Stimulated activated naive B cell treated with anti-CD40 and anti-IgM and Interleukin-4, amounts not matched to agents 10 μg/mL and 1 μg/mL and 100 μg/mL, for 72 hours (primary cell): ENCODE measurements around the gene KCNK16.
A peak's percentile ranks its signal among the peaks of the same experiment; 100 is the strongest.
"Not testable (repeated sequence)": the region's sequence is repeated elsewhere in the genome, so short reads cannot be mapped to it uniquely, and the experiment has no call there.

Source experiments
- ATAC-seq, 2 donors: fragments of 150-1000 bp; cut with Tn5 transposase; replicated peaks; 2 replicates each; pipeline ENCODE4 v1.10.0; 2021; ENCODE audit warnings: moderate library complexity in 1 of 2
- DNase-seq: peaks from one replicate; pipeline ENCODE4 v3.0.0; 2021
- H3K27ac Mint-ChIP-seq: one replicate; pipeline ENCODE4 v1.8.0; 2022; ENCODE audit warnings: mild to moderate bottlenecking, mixed read lengths
- H3K27me3 Mint-ChIP-seq, 2 donors: one replicate each; pipeline ENCODE4 v1.8.0; 2022; ENCODE audit warnings: mixed read lengths in 2 of 2
- H3K36me3 Mint-ChIP-seq, 2 donors: one replicate each; pipeline ENCODE4 v1.8.0; 2022; ENCODE audit warnings: mixed read lengths in 2 of 2, mild to moderate bottlenecking in 1 of 2
- H3K4me1 Mint-ChIP-seq, 2 donors: one replicate each; pipeline ENCODE4 v1.8.0; 2022; ENCODE audit warnings: mixed read lengths in 2 of 2, mild to moderate bottlenecking in 1 of 2
- H3K4me3 Mint-ChIP-seq, 2 donors: one replicate each; pipeline ENCODE4 v1.8.0; 2022; ENCODE audit warnings: mild to moderate bottlenecking in 2 of 2, mixed read lengths in 2 of 2, moderate library complexity in 1 of 2
- H3K9me3 Mint-ChIP-seq, 2 donors: one replicate each; pipeline ENCODE4 v1.8.0; 2022; ENCODE audit warnings: mixed read lengths in 2 of 2, mild to moderate bottlenecking in 1 of 2

Gene KCNK16

DNA sequence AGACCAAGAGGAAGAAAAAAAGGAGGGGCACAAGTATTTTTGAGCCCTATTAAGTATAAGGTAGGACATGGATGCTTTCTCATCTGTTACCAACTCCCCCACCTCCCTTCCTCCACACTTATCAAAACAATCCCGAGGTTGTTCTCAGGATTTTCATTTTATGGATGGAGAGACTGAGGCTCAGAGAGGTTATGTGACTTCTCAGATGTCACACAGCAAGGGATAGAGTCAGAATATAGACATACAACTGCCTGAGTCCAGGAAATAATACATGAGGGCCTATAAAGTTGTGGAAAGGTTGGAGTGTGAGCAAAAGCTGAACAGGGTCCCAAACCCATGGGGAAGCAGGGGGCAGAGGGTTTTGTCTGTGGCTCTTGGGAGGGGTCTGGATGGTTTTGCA lies 27.6 kb downstream of the KCNK16 start:
- Mint-ChIP-seq H3K4me3 (no peak overlapping the region), H3K4me1 (peaks cover 5% of the 10 kb centered on the region in 2 donors), H3K9me3 (no peaks in the 10 kb centered on the region), H3K27me3 (peaks cover 28 to 52% of the 10 kb centered on the region in 2 donors), H3K36me3 (no peaks in the 10 kb centered on the region), H3K27ac (no peak overlapping the region)
- DNase-seq (no peak), ATAC-seq (no peak)

DNA sequence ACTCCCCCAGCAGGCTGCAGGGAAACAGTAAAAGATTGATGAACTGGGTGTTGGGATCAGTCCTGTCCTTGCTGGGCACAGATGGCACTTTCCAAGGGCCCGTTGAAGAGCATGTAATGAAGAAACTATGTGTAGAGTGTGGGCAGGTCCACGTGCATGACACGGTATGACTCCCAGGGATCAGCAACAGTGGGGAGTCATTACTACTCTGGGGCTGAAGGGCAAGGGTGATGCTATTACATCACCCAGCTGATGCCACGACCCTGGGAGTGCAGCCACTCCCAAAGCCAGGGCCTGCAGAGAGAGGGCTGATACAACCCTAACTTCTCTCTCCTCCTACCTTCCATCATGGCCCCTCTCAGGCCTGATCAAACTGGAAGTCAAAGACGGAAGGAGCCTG lies 28.4 kb downstream of the KCNK16 start:
- DNase-seq = no peak
- ATAC-seq = no peak
- H3K36me3 Mint-ChIP-seq = no peaks in the 10 kb centered on the region

GRCh38 chr6:39292637-39293036 lies 29.9 kb downstream of the KCNK16 start:
- H3K4me3 Mint-ChIP-seq = no peak overlapping the region
- no peaks in the 10 kb centered on the region for H3K36me3 Mint-ChIP-seq
- peaks cover 5 to 11% of the 10 kb centered on the region in 2 donors for H3K4me1 Mint-ChIP-seq
- peaks cover 0 to 3% of the 10 kb centered on the region in 2 donors for H3K9me3 Mint-ChIP-seq
- ATAC-seq = no peak
- H3K27me3 Mint-ChIP-seq = peaks cover 28 to 51% of the 10 kb centered on the region in 2 donors
- H3K27ac Mint-ChIP-seq = no peak overlapping the region
- no peak for DNase-seq

More for the DNA sequence above, 28.4 kb downstream of the KCNK16 start:
- H3K4me3 Mint-ChIP-seq = no peak overlapping the region
- H3K27me3 Mint-ChIP-seq = peaks cover 28 to 46% of the 10 kb centered on the region in 2 donors
- H3K9me3 Mint-ChIP-seq = no peaks in the 10 kb centered on the region
- H3K27ac Mint-ChIP-seq = no peak overlapping the region
- peaks cover 5% of the 10 kb centered on the region in 2 donors for H3K4me1 Mint-ChIP-seq

DNA sequence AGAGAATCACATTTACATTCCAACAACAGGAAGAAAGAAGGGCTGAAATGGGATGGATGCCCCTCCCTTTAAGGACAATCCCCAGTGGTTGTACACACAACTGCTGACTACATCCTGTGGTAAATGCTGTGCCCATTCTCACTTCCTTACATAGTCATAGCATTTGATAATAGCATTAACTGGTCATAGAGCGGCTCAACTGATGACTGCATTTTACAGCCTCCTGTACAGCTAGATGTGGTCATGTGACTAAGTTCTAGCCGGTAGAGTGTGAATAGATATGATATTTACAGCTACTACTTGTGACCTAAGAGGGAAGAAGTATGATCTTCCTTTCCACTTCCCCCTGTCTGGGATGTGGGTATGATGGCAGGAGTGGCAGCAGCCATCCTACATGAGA lies 33.0 kb downstream of the KCNK16 start:
- DNase-seq (no peak), ATAC-seq (peak; percentile 63 to 68)
- Mint-ChIP-seq H3K4me3 (no peak overlapping the region), H3K9me3 (peaks cover 0 to 5% of the 10 kb centered on the region in 2 donors), H3K36me3 (no peaks in the 10 kb centered on the region), H3K27me3 (peaks cover 25 to 37% of the 10 kb centered on the region in 2 donors), H3K4me1 (peaks cover 0 to 14% of the 10 kb centered on the region in 2 donors), H3K27ac (no peak overlapping the region)

DNA sequence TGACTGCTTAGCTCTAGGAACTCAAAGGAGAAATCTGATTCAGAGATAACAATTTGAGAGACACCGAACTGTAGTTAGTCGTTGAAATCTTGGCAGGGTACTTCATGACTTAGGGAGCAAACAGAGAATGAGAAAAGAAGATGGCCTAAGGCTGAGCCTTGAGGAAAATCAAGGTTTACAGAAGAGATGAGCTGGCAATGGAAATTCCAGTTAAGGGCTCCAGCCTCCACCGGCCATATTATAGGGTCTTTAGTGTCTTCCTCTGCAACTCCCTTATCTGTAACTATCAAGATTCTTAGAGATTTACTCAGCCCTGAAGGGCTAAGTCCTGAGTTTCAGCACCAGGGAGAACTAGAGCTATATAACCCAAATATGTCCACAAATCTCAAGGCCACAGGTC lies 34.9 kb downstream of the KCNK16 start:
- ATAC-seq (no peak), DNase-seq (no peak)
- Mint-ChIP-seq H3K4me3 (no peak overlapping the region), H3K27ac (no peak overlapping the region), H3K27me3 (peaks cover 28 to 31% of the 10 kb centered on the region in 2 donors), H3K9me3 (peaks cover 0 to 5% of the 10 kb centered on the region in 2 donors), H3K4me1 (peaks cover 0 to 14% of the 10 kb centered on the region in 2 donors), H3K36me3 (no peaks in the 10 kb centered on the region)

DNA sequence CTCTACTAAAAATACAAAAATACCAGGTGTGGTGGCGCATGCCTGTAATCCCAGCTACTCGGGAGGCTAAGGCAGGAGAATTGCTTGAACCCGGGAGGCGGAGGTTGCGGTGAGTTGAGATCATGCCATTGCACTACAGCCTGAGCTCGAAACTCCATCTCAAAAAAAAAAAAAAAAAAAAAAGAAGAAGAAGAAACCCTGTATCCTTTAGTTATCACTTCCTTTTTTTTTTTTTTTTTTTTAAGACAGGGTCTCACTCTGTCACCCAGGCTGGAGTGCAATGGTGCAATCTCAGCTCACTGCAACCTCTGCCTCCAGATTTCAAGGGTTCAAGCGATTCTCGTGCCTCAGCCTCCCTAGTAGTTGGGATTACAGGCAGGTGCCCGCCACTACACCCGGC lies 35.9 kb downstream of the KCNK16 start:
- not testable (repeated sequence) for H3K9me3 Mint-ChIP-seq, DNase-seq, H3K36me3 Mint-ChIP-seq, H3K4me3 Mint-ChIP-seq, H3K27ac Mint-ChIP-seq
- peak; percentile 36 to 64 for ATAC-seq
- Mint-ChIP-seq H3K4me1 (peaks cover 0 to 14% of the 10 kb centered on the region in 2 donors), H3K27me3 (peaks cover 26 to 32% of the 10 kb centered on the region in 2 donors)

GRCh38 chr6:39282774-39283173 lies 39.7 kb downstream of the KCNK16 start:
- H3K27me3 Mint-ChIP-seq = peaks cover 27 to 55% of the 10 kb centered on the region in 2 donors
- peaks cover 0 to 2% of the 10 kb centered on the region in 2 donors for H3K9me3 Mint-ChIP-seq
- ATAC-seq (no peak), DNase-seq (no peak)
- H3K36me3 Mint-ChIP-seq = no peaks in the 10 kb centered on the region
- no peak overlapping the region for H3K27ac Mint-ChIP-seq
- H3K4me1 Mint-ChIP-seq = peaks cover 0 to 8% of the 10 kb centered on the region in 2 donors
- H3K4me3 Mint-ChIP-seq = no peak overlapping the region

DNA sequence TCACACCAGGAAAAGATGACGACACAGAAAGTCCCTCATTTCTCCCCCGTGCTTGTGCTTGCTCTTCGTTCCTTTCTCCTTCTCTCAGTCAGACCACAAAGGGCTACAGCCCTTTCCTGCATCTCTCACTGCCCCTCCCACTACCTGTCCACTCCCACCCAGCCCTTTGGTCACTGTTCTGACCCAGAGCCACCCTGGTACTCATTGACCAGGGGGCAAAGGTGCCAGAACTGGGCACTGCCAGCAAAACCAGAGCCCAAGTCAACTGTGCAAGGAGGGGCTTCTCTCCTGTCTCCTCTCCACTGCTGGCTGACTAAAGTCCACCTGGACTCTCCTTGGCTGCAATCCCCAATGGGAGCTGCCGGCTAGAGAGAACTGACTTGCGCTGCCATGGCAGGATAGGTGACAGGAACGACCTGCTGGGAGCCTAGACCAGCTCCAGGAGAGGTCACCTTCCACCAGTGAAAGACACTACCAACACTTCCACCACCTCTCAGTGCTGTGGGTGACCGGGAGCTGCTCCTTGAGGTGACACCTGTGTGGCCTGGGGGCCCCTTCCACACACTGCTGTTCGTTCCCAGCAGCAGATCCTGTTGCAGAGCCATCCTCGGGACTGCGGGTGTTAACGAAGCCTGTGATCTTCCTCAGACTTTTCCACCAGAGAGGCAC lies 41.1 kb downstream of the KCNK16 start:
- peaks cover 0 to 3% of the 10 kb centered on the region in 2 donors for H3K9me3 Mint-ChIP-seq
- H3K4me3 Mint-ChIP-seq = no peak overlapping the region
- peaks cover 0 to 8% of the 10 kb centered on the region in 2 donors for H3K4me1 Mint-ChIP-seq

DNA sequence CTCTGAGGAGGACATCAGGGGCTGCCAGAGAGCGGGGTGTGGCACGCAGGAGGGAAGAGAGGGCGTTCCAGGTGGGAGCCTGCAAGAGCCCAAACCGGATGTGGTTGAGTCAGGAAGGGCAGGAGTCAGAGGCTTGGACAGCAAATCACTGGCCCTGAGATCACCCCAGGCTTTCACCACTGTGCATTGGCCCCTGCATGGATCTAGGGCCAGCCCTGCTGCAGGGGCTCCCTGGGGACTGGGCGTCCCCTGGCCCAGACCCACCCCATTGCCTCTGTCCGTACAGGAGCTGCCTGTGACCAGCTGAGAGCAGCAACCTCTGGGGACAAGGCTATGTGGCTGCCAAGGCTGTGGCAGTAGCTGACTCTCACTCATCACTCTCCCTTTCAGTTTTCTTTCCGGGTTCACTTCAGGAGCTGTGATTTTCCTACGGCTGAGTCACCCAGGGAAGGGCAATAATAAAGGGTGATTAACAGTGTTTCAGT lies 42.2 kb downstream of the KCNK16 start:
- H3K27ac Mint-ChIP-seq = no peak overlapping the region
- DNase-seq = no peak
- peaks cover 0 to 3% of the 10 kb centered on the region in 2 donors for H3K9me3 Mint-ChIP-seq
- H3K27me3 Mint-ChIP-seq = peaks cover 32 to 68% of the 10 kb centered on the region in 2 donors
- peaks cover 0 to 4% of the 10 kb centered on the region in 2 donors for H3K4me1 Mint-ChIP-seq
- no peak overlapping the region for H3K4me3 Mint-ChIP-seq
- no peaks in the 10 kb centered on the region for H3K36me3 Mint-ChIP-seq
- no peak for ATAC-seq

More for the DNA sequence above, 41.1 kb downstream of the KCNK16 start:
- DNase-seq = no peak
- Mint-ChIP-seq H3K27me3 (peaks cover 32 to 66% of the 10 kb centered on the region in 2 donors), H3K27ac (no peak overlapping the region), H3K36me3 (no peaks in the 10 kb centered on the region)
- ATAC-seq = no peak

- DNase-seq = no peak
- Mint-ChIP-seq H3K4me1 (no peaks in the 10 kb centered on the region), H3K9me3 (peaks cover 0 to 3% of the 10 kb centered on the region in 2 donors)
Measured at GRCh38 chr6:39279539-39279938, 43.0 kb downstream of the KCNK16 start.

DNA sequence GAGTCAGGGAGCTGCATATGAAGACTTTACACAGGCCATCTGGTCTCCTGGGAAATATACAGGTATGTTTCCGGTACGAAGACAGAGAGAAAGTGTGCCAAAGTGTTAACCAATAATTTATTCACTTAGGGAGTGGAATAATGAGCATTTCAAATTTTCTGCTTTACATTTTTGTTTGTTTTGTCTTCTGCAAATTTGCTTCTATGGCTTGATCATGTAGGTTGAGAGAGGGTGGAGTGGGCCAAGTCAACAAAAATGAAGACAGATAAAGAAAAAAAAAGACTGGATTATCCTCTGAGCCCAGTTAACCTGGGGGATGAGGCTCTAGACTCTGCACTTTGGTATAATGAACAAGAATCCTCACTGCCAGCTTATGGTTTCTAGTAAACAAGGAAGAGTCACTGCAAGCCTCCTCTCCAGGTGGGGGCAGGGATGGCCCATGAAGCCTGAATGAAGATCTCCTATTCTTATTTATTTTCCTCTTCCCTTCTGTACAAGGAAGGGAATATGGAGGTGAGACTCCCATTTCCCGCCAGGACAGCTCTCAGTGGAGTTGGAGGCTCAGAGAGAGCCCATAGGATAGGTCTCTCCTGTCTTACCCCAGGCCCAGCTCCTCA lies 46.0 kb downstream of the KCNK16 start:
- H3K4me1 Mint-ChIP-seq = no peaks in the 10 kb centered on the region
- DNase-seq = no peak
- no peaks in the 10 kb centered on the region for H3K36me3 Mint-ChIP-seq
- no peak for ATAC-seq
- no peak overlapping the region for H3K27ac Mint-ChIP-seq
- no peak overlapping the region for H3K4me3 Mint-ChIP-seq
- peaks cover 38 to 58% of the 10 kb centered on the region in 2 donors for H3K27me3 Mint-ChIP-seq
- peaks cover 4 to 7% of the 10 kb centered on the region in 2 donors for H3K9me3 Mint-ChIP-seq

More at GRCh38 chr6:39279539-39279938, 43.0 kb downstream of the KCNK16 start:
- no peaks in the 10 kb centered on the region for H3K36me3 Mint-ChIP-seq
- peaks cover 32 to 68% of the 10 kb centered on the region in 2 donors for H3K27me3 Mint-ChIP-seq
- no peak overlapping the region for H3K27ac Mint-ChIP-seq
- ATAC-seq = no peak
- no peak overlapping the region for H3K4me3 Mint-ChIP-seq

DNA sequence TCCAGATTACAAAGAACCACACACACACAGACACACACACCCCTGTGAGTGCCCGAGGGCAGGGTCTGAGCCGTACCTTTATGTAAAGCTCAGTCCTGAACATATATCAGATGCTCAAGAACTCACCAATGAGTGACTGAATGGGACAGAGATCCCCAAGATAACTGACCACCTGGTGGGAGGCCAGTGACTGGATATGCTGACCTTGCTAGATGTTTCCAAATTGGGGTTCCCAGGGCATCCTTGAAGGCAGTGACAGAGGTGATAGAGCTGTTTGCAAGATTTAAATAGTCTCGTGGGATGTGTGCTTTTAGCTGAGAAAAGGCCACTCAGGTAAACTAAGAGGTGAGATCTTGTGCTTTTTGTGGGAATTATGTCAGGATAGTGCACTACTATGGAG lies 47.6 kb downstream of the KCNK16 start:
- Mint-ChIP-seq H3K36me3 (no peaks in the 10 kb centered on the region), H3K4me1 (no peaks in the 10 kb centered on the region)

DNA sequence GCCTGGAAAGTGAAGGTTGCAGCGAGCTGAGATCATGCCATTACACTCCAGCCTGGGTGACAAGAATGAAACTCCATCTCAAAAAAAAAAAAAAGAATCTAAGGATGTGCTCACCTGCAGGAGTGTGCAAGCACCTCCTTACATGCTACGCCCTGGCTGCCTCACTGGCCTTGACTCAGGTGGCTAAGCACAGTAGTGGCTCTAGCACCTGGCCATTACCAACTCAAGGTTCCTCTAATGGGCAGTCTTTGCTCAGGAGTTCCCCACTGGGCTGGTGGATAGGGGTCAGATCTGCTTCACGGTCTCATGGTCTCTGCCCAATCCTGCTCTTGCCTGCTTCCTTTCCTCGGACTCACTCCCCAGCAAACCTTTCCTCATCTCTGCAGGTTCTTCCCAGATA lies 48.0 kb downstream of the KCNK16 start:
- no peaks in the 10 kb centered on the region for H3K4me1 Mint-ChIP-seq
- no peaks in the 10 kb centered on the region for H3K36me3 Mint-ChIP-seq
- H3K27ac Mint-ChIP-seq = no peak overlapping the region
- peaks cover 28 to 44% of the 10 kb centered on the region in 2 donors for H3K27me3 Mint-ChIP-seq
- ATAC-seq = no peak
- no peak for DNase-seq
- peaks cover 4 to 7% of the 10 kb centered on the region in 2 donors for H3K9me3 Mint-ChIP-seq
- no peak overlapping the region for H3K4me3 Mint-ChIP-seq

More for the DNA sequence above, 47.6 kb downstream of the KCNK16 start:
- H3K4me3 Mint-ChIP-seq = no peak overlapping the region
- ATAC-seq = no peak
- peaks cover 32 to 48% of the 10 kb centered on the region in 2 donors for H3K27me3 Mint-ChIP-seq
- H3K27ac Mint-ChIP-seq = no peak overlapping the region
- DNase-seq = no peak
- H3K9me3 Mint-ChIP-seq = peaks cover 4 to 7% of the 10 kb centered on the region in 2 donors

DNA sequence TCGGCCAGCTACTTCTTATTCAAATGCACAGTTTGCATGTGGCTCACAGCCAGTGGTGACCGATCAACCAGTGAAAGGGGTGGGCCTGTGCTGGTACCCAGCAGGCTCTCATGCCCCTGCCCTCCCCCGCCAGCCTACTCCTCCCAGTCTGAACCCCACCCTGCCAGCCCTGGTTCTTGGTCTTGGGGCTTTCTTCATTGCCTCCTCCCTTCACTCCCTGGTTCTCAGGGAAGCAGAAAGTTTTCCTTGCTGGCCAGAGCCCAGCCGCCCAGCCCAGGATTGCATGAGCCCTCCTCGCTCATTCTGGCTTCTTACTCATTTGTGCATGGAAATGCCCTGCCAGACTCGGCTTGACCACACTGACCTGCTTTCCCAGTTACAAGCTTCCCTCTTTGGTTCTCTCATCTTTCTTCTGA lies 49.1 kb downstream of the KCNK16 start:
- Mint-ChIP-seq H3K27ac (no peak overlapping the region), H3K4me3 (no peak overlapping the region), H3K27me3 (peaks cover 31 to 41% of the 10 kb centered on the region in 2 donors), H3K4me1 (no peaks in the 10 kb centered on the region), H3K9me3 (peaks cover 4 to 7% of the 10 kb centered on the region in 2 donors), H3K36me3 (no peaks in the 10 kb centered on the region)
- DNase-seq (no peak), ATAC-seq (no peak)

- ATAC-seq = no peak
- H3K36me3 Mint-ChIP-seq = no peaks in the 10 kb centered on the region
Measured at GRCh38 chr6:39269961-39270360, 52.5 kb downstream of the KCNK16 start.

More at GRCh38 chr6:39269961-39270360, 52.5 kb downstream of the KCNK16 start:
- Mint-ChIP-seq H3K27me3 (peaks cover 21 to 24% of the 10 kb centered on the region in 2 donors), H3K9me3 (peaks cover 4% of the 10 kb centered on the region in 2 donors), H3K4me1 (no peaks in the 10 kb centered on the region), H3K27ac (no peak overlapping the region), H3K4me3 (no peak overlapping the region)
- DNase-seq = no peak
